ENCODE measurements around the gene TRIM50.

Gene TRIM50

DNA sequence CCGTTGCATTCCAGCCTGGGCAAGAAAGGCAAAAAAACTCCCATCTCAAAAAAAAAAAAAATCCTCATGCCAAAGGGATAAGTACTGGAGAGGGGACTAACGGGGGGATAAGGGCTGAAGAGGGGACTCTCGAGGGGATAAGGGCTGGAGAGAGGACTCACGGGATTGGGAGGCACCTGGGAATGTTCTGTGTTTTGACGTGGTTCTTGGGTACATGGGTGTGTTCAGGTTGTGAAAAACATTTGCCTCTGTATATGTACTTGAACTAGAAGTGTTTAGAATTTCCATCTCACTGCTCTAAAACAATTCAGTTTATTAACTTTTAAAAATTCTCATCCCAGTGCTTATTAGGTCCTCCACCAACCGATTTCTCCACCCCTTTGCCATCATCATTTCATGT, 4.6 kb upstream of the TRIM50 start:
- Histone ChIP-seq H3K4me3 (ENCODE audit: low read depth, low read length, poor library complexity, severe bottlenecking) (no peak overlapping the region), H3F3A (ENCODE audit: insufficient read depth, low read length) (no peaks in the 10 kb centered on the region; the same call in 1 of the 2 replicates), H3K36me3 (ENCODE audit: insufficient read depth, low read length) (no peaks in the 10 kb centered on the region), H3K9me2 (ENCODE audit: low read depth, low read length) (no peaks in the 10 kb centered on the region), H3K27ac (ENCODE audit: low read depth, low read length, poor library complexity, severe bottlenecking) (no peak overlapping the region), H3K79me2 (ENCODE audit: insufficient read depth, low read length) (no peaks in the 10 kb centered on the region), H2AFZ (ENCODE audit: low read length) (no peak overlapping the region), H3K4me2 (ENCODE audit: low read length) (no peak overlapping the region), H3K4me1 (ENCODE audit: insufficient read depth, low read length, severe bottlenecking) (no peaks in the 10 kb centered on the region), H3K27me3 (ENCODE audit: insufficient read depth, low read length) (peaks cover 8% of the 10 kb centered on the region; the same call in 1 of the 2 replicates), H4K20me1 (ENCODE audit: insufficient read depth, low read length) (no peaks in the 10 kb centered on the region), H3K9ac (ENCODE audit: low read length) (no peak overlapping the region), H3K9me3 (ENCODE audit: low read length) (no peaks in the 10 kb centered on the region)
- TF ChIP-seq EZH2 (IDR thresholded peaks at IDR 0.05; ENCODE audit: borderline replicate concordance, low read length): no peak
- TF ChIP-seq, protein P1, sequence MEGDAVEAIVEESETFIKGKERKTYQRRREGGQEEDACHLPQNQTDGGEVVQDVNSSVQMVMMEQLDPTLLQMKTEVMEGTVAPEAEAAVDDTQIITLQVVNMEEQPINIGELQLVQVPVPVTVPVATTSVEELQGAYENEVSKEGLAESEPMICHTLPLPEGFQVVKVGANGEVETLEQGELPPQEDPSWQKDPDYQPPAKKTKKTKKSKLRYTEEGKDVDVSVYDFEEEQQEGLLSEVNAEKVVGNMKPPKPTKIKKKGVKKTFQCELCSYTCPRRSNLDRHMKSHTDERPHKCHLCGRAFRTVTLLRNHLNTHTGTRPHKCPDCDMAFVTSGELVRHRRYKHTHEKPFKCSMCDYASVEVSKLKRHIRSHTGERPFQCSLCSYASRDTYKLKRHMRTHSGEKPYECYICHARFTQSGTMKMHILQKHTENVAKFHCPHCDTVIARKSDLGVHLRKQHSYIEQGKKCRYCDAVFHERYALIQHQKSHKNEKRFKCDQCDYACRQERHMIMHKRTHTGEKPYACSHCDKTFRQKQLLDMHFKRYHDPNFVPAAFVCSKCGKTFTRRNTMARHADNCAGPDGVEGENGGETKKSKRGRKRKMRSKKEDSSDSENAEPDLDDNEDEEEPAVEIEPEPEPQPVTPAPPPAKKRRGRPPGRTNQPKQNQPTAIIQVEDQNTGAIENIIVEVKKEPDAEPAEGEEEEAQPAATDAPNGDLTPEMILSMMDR (IDR thresholded peaks at IDR 0.05; ENCODE audit: low read length): no peak

DNA sequence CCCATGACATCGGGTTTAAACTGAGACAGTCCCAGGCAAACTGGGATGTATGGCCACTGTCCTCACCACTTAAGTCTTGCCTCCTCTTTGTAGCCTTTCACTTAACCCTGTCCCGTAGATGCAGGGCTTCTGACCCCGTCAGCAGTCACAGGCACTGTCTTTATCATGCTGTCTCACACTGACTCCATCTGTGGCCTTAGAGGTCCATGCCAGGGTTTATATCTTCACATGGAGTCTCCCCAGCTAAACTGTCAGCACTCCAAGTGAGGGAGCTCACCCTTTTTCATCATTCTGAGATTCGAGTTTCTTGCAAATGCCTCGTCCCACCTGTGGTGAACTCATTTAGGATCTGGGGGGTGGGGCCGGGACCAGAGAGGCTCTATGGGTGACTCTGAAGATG, 2.9 kb upstream of the TRIM50 start:
- no peaks in the 10 kb centered on the region for H3K9me2 ChIP-seq (ENCODE audit: low read depth, low read length)
- no peaks in the 10 kb centered on the region for H3K9me3 ChIP-seq (ENCODE audit: low read length)
- no peaks in the 10 kb centered on the region for H3K36me3 ChIP-seq (ENCODE audit: insufficient read depth, low read length)
- no peak overlapping the region for H2AFZ ChIP-seq (ENCODE audit: low read length)
- no peak overlapping the region for H3K4me3 ChIP-seq (ENCODE audit: low read depth, low read length, poor library complexity, severe bottlenecking)
- H3K4me2 ChIP-seq (ENCODE audit: low read length): no peak overlapping the region
- no peaks in the 10 kb centered on the region for H3K79me2 ChIP-seq (ENCODE audit: insufficient read depth, low read length)
- no peaks in the 10 kb centered on the region for H3K4me1 ChIP-seq (ENCODE audit: insufficient read depth, low read length, severe bottlenecking)
- no peak overlapping the region for H3K27ac ChIP-seq (ENCODE audit: low read depth, low read length, poor library complexity, severe bottlenecking)
- H3K9ac ChIP-seq (ENCODE audit: low read length): no peak overlapping the region
- no peaks in the 10 kb centered on the region for H3F3A ChIP-seq (ENCODE audit: insufficient read depth, low read length)
- H3K27me3 ChIP-seq (ENCODE audit: insufficient read depth, low read length): 0 out of 2 replicates have a peak, but pooled peaks cover 5% of the 10 kb centered on the region
- TF ChIP-seq, protein P1 (IDR thresholded peaks at IDR 0.05; ENCODE audit: low read length): no peak
- TF ChIP-seq EZH2 (IDR thresholded peaks at IDR 0.05; ENCODE audit: borderline replicate concordance, low read length): no peak
- no peaks in the 10 kb centered on the region for H4K20me1 ChIP-seq (ENCODE audit: insufficient read depth, low read length)

DNA sequence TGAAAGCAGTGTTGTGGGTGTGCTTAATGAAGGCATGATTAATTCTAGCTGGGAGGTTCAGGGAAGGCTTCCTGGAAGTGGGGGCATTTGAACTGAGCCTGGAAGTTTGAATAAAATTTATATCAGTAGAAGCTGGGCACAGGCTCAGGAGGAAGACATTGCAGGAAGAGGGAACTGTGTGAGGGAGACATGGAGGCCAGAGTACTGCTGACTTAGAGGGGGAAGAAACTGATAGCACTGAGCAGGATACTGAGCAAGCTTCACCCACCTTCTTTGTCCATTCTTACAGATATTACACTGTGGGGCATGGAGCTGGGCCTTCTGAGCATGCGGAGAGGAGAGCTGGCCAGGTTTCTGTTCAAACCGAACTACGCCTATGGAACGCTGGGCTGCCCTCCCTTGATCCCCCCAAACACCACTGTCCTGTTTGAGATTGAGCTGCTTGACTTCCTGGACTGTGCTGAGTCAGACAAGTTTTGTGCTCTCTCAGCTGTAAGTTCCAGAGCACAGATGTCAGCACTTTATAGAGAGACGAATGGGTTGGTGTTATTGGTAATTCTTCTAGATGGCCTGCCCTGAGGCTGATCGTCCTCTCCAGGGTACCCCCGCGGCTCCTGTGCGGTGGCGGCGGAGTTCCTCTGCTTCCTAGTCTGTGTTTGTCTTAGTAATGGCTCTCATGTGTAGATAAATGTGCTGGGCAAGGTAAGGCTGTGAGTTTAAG, 2.1 kb upstream of the TRIM50 start:
- Histone ChIP-seq H3K4me3 (ENCODE audit: low read depth, low read length, poor library complexity, severe bottlenecking) (no peak overlapping the region), H3F3A (ENCODE audit: insufficient read depth, low read length) (no peaks in the 10 kb centered on the region), H3K79me2 (ENCODE audit: insufficient read depth, low read length) (no peaks in the 10 kb centered on the region), H2AFZ (ENCODE audit: low read length) (no peak overlapping the region), H3K4me1 (ENCODE audit: insufficient read depth, low read length, severe bottlenecking) (no peaks in the 10 kb centered on the region), H3K9ac (ENCODE audit: low read length) (no peak overlapping the region), H3K9me3 (ENCODE audit: low read length) (no peaks in the 10 kb centered on the region), H3K27me3 (ENCODE audit: insufficient read depth, low read length) (0 out of 2 replicates have a peak, but pooled peaks cover 5% of the 10 kb centered on the region), H3K4me2 (ENCODE audit: low read length) (no peak overlapping the region), H3K9me2 (ENCODE audit: low read depth, low read length) (no peaks in the 10 kb centered on the region), H3K27ac (ENCODE audit: low read depth, low read length, poor library complexity, severe bottlenecking) (no peak overlapping the region), H3K36me3 (ENCODE audit: insufficient read depth, low read length) (no peaks in the 10 kb centered on the region), H4K20me1 (ENCODE audit: insufficient read depth, low read length) (no peaks in the 10 kb centered on the region)
- TF ChIP-seq EZH2 (IDR thresholded peaks at IDR 0.05; ENCODE audit: borderline replicate concordance, low read length): no peak
- TF ChIP-seq, protein P1 (IDR thresholded peaks at IDR 0.05; ENCODE audit: low read length): no peak
